22Rv1 (cell line): ENCODE data around the gene CD86.

Experiments used
- ZFX ChIP-seq: fragments of 450-650 bp; IDR thresholded peaks from 2 replicates; pipeline ENCODE4 v1.6.1; 2017; ENCODE audit warnings: antibody characterized with exemption, borderline replicate concordance
- TF ChIP-seq, protein P1 (sequence below): fragments of 450-650 bp; IDR thresholded peaks from 2 replicates; pipeline ENCODE4 v1.5.1; 2017; ENCODE audit warnings: mild to moderate bottlenecking

- TF ChIP-seq, protein P1, sequence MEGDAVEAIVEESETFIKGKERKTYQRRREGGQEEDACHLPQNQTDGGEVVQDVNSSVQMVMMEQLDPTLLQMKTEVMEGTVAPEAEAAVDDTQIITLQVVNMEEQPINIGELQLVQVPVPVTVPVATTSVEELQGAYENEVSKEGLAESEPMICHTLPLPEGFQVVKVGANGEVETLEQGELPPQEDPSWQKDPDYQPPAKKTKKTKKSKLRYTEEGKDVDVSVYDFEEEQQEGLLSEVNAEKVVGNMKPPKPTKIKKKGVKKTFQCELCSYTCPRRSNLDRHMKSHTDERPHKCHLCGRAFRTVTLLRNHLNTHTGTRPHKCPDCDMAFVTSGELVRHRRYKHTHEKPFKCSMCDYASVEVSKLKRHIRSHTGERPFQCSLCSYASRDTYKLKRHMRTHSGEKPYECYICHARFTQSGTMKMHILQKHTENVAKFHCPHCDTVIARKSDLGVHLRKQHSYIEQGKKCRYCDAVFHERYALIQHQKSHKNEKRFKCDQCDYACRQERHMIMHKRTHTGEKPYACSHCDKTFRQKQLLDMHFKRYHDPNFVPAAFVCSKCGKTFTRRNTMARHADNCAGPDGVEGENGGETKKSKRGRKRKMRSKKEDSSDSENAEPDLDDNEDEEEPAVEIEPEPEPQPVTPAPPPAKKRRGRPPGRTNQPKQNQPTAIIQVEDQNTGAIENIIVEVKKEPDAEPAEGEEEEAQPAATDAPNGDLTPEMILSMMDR = no peak
- TF ChIP-seq ZFX = no peak
Measured at GRCh38 chr3:122132949-122133540, 77.9 kb downstream of the CD86 start.
